Neural cell (in vitro differentiated cells): ENCODE results near the gene QKI. TPM values are rescaled to one million over a fixed set of nuclear protein-coding genes. Genes with fewer than 3 reads are reported as not detected.

ENCODE experiments used
- H2AFZ ChIP-seq: fragments of 200-600, 300-800 bp; sonication (generic), shearing (Covaris generic); 2 replicates; pipeline ENCODE4 v1.6.0; 2014; ENCODE audit warnings: low read depth, mild to moderate bottlenecking, antibody characterized with exemption, low read length, moderate library complexity
- H3F3A ChIP-seq: fragments of 200-600 bp; shearing (Covaris generic); 2 replicates; pipeline ENCODE4 v1.6.1; 2016; ENCODE audit warnings: mild to moderate bottlenecking, moderate library complexity, mixed read lengths, antibody characterized with exemption, low read length; ENCODE audit not compliant: insufficient read depth, poor library complexity, severe bottlenecking
- H3K27ac ChIP-seq: fragments of 200-600, 300-800 bp; sonication (generic), shearing (Covaris generic); 2 replicates; pipeline ENCODE4 v1.5.1; 2014; ENCODE audit warnings: mild to moderate bottlenecking, low read length, moderate library complexity
- H3K27me3 ChIP-seq: fragments of 300-800, 200-600 bp; sonication (generic), shearing (Covaris generic); 2 replicates; pipeline ENCODE4 v1.6.0; 2014; ENCODE audit warnings: mild to moderate bottlenecking, low read depth, low read length, moderate library complexity; ENCODE audit not compliant: insufficient read depth
- H3K36me3 ChIP-seq: fragments of 300-800, 200-600 bp; sonication (generic), shearing (Covaris generic); 2 replicates; pipeline ENCODE4 v1.5.1; 2014; ENCODE audit warnings: mild to moderate bottlenecking, antibody characterized with exemption, low read length, moderate library complexity; ENCODE audit not compliant: insufficient read depth
- H3K4me2 ChIP-seq: fragments of 300-800, 200-600 bp; sonication (generic), shearing (Covaris generic); 2 replicates; pipeline ENCODE4 v1.6.0; 2014; ENCODE audit warnings: mild to moderate bottlenecking, low read length
- H3K4me3 ChIP-seq: fragments of 300-800, 200-600 bp; sonication (generic), shearing (Covaris generic); 2 replicates; pipeline ENCODE4 v1.5.1; 2014; ENCODE audit warnings: mild to moderate bottlenecking, low read length, moderate library complexity
- H3K79me2 ChIP-seq: fragments of 200-600 bp; shearing (Covaris generic); replicated peaks from 2 replicates; pipeline ENCODE4 v1.6.0; 2014; ENCODE audit warnings: mild to moderate bottlenecking, low read length, moderate library complexity; ENCODE audit not compliant: insufficient read depth
- H3K9ac ChIP-seq: fragments of 300-800, 200-600 bp; sonication (generic), shearing (Covaris generic); 2 replicates; pipeline ENCODE4 v1.6.1; 2016; ENCODE audit warnings: mild to moderate bottlenecking, low read length, mixed read lengths
- H3K9me2 ChIP-seq: fragments of 200-600 bp; shearing (Covaris generic); 2 replicates; pipeline ENCODE4 v1.6.1; 2016; ENCODE audit warnings: mild to moderate bottlenecking, low read length, mixed read lengths; ENCODE audit not compliant: insufficient read depth
- H3K9me3 ChIP-seq: fragments of 200-600, 300-800 bp; sonication (generic), shearing (Covaris generic); 2 replicates; pipeline ENCODE4 v1.6.1; 2016; ENCODE audit warnings: mild to moderate bottlenecking, mixed run types, low read length, moderate library complexity, mixed read lengths
- H4K20me1 ChIP-seq: fragments of 200-600 bp; shearing (Covaris generic); 2 replicates; pipeline ENCODE4 v1.6.1; 2016; ENCODE audit warnings: mild to moderate bottlenecking, mixed run types; ENCODE audit not compliant: insufficient read depth
- CTCF ChIP-seq: fragments of 450-650 bp; IDR thresholded peaks from 2 replicates; pipeline ENCODE4 v1.5.1; 2014; ENCODE audit warnings: antibody characterized with exemption, mild to moderate bottlenecking, moderate library complexity; ENCODE audit not compliant: poor library complexity, severe bottlenecking
- EP300 ChIP-seq: fragments of 450-650 bp; conservative IDR thresholded peaks from 2 replicates; pipeline ENCODE4 v1.6.1; 2014; ENCODE audit warnings: antibody characterized with exemption, mild to moderate bottlenecking, moderate library complexity; ENCODE audit not compliant: poor library complexity, severe bottlenecking
- EZH2 ChIP-seq: fragments of 200-600, 300-800 bp; shearing (Covaris generic), sonication (generic); IDR thresholded peaks from 2 replicates; pipeline ENCODE4 v1.6.1; 2014; ENCODE audit warnings: antibody characterized with exemption, low read length, borderline replicate concordance, mild to moderate bottlenecking; ENCODE audit not compliant: insufficient read depth, poor library complexity, severe bottlenecking
- MXI1 ChIP-seq: fragments of 450-650 bp; conservative IDR thresholded peaks from 2 replicates; pipeline ENCODE4 v1.6.1; 2014; ENCODE audit warnings: antibody characterized with exemption, mild to moderate bottlenecking; ENCODE audit not compliant: poor library complexity, severe bottlenecking
- POLR2AphosphoS5 ChIP-seq: IDR thresholded peaks from 2 replicates; pipeline ENCODE4 v1.6.1; 2012
- RAD21 ChIP-seq: fragments of 450-650 bp; conservative IDR thresholded peaks from 2 replicates; pipeline ENCODE4 v1.6.1; 2014; ENCODE audit warnings: antibody characterized with exemption, mild to moderate bottlenecking, moderate library complexity
- SMC3 ChIP-seq: fragments of 450-650 bp; conservative IDR thresholded peaks from 2 replicates; pipeline ENCODE4 v1.6.1; 2014; ENCODE audit warnings: antibody characterized with exemption, mild to moderate bottlenecking, moderate library complexity; ENCODE audit not compliant: poor library complexity
- TAF1 ChIP-seq: IDR thresholded peaks from 2 replicates; pipeline ENCODE4 v1.6.1; 2012; ENCODE audit warnings: low read depth
- polyA plus RNA-seq: library from polyadenylated mRNA; depleted of rRNA; stranded (reverse); fragments of >200 nt; gene quantifications from 2 replicates; pipeline ENCODE4 v1.2.3, GENCODE V29; 2014
- TF ChIP-seq, protein P1 (sequence below): IDR thresholded peaks from 2 replicates; pipeline ENCODE4 v1.6.1; 2012; ENCODE audit warnings: borderline replicate concordance

Gene QKI
- polyA plus RNA-seq, 1 donor from 2014 or later: 39.0 TPM

DNA sequence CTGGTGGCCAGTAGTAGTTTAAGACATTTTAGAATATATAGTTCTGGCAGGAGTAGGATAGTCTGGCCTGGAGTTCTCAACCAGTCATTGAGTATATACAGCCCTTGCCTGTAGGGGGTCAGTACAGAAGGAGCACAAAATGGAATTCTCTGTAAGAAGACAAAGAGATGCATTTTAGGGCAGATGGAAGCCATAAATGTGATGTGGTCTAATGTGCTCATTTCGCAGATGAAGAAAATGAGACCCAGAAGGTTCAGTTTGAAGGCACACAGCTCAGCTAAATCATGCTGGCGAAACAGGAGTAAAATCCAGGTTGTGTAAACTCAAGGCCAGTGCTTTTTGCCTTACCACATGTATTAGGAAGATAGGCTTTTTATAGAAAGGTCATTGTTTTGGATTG, 29.6 kb downstream of the QKI start:
- Histone ChIP-seq H3F3A (no peaks in the 10 kb centered on the region), H3K9ac (no peak overlapping the region), H3K4me3 (no peak overlapping the region), H4K20me1 (peaks cover 8% of the 10 kb centered on the region), H3K36me3 (no peaks in the 10 kb centered on the region), H3K79me2 (peaks cover 100% of the 10 kb centered on the region), H3K9me3 (no peaks in the 10 kb centered on the region), H3K27me3 (no peaks in the 10 kb centered on the region), H2AFZ (no peak overlapping the region), H3K4me2 (no peak overlapping the region), H3K27ac (no peak overlapping the region), H3K9me2 (no peaks in the 10 kb centered on the region)
- no peak for TF ChIP-seq CTCF
- TF ChIP-seq, protein P1, sequence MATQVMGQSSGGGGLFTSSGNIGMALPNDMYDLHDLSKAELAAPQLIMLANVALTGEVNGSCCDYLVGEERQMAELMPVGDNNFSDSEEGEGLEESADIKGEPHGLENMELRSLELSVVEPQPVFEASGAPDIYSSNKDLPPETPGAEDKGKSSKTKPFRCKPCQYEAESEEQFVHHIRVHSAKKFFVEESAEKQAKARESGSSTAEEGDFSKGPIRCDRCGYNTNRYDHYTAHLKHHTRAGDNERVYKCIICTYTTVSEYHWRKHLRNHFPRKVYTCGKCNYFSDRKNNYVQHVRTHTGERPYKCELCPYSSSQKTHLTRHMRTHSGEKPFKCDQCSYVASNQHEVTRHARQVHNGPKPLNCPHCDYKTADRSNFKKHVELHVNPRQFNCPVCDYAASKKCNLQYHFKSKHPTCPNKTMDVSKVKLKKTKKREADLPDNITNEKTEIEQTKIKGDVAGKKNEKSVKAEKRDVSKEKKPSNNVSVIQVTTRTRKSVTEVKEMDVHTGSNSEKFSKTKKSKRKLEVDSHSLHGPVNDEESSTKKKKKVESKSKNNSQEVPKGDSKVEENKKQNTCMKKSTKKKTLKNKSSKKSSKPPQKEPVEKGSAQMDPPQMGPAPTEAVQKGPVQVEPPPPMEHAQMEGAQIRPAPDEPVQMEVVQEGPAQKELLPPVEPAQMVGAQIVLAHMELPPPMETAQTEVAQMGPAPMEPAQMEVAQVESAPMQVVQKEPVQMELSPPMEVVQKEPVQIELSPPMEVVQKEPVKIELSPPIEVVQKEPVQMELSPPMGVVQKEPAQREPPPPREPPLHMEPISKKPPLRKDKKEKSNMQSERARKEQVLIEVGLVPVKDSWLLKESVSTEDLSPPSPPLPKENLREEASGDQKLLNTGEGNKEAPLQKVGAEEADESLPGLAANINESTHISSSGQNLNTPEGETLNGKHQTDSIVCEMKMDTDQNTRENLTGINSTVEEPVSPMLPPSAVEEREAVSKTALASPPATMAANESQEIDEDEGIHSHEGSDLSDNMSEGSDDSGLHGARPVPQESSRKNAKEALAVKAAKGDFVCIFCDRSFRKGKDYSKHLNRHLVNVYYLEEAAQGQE: no peak
- no peak for TF ChIP-seq EZH2

- Histone ChIP-seq H4K20me1 (peaks cover 8% of the 10 kb centered on the region), H3K4me3 (no peak overlapping the region), H3K9me2 (no peaks in the 10 kb centered on the region), H3K27me3 (no peaks in the 10 kb centered on the region), H2AFZ (no peak overlapping the region), H3K36me3 (no peaks in the 10 kb centered on the region), H3K9ac (no peak overlapping the region), H3K79me2 (peaks cover 100% of the 10 kb centered on the region), H3F3A (no peaks in the 10 kb centered on the region), H3K4me2 (no peak overlapping the region), H3K9me3 (no peaks in the 10 kb centered on the region), H3K27ac (no peak overlapping the region)
- TF ChIP-seq MXI1: no peak
- no peak for TF ChIP-seq POLR2AphosphoS5
- no peak for TF ChIP-seq EP300
- TF ChIP-seq TAF1: no peak
- no peak for TF ChIP-seq RAD21
- TF ChIP-seq CTCF: no peak
- TF ChIP-seq SMC3: no peak
These were observed 32.0 kb downstream of the QKI start for GRCh38 chr6:163446549-163446948.
